ENCODE results near the gene ZEB2. TPM values are rescaled to one million over a fixed set of nuclear protein-coding genes. Genes with fewer than 3 reads are reported as not detected.

The ZEB2 gene
- total RNA-seq, 4 donors from 2014 or later = 12.4 to 149 (median 29.9) TPM

DNA sequence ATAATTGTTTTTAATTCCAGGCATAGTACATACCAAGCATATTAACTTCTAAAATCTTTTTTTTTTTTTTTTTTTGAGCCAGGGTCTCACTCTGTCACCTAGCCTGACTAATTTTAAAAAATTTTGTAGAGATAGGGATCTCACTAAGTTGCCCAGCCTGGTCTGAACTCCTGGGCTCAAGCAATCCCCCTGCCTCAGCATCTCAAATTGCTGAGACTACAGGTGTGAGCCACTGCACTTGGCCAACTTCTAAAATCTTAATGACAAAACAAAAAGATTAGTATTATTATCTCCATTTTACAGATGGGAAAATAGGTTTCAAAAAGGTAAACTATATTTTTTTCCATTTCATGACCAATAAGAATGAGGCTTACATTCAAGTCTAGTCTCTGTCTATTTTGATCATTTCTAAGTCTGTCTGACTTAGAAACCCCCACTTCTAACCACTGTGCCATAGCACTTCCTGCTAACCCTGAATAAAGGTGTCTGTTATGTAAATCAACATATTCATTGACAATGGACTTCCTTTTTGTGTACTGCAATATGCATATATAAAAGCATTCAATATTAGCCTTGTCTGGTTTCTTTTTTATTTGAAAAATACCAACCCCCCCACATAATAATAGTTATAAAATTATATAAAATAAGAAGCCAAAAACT, 28.7 kb upstream of the ZEB2 start:
- H3K9me3 ChIP-seq = no peaks in the 10 kb centered on the region
- H3K27ac ChIP-seq = no peak overlapping the region
- H3K4me3 ChIP-seq = no peak overlapping the region
- TF ChIP-seq POLR2A (IDR thresholded peaks at IDR 0.05) = no peak
- TF ChIP-seq, protein P1, sequence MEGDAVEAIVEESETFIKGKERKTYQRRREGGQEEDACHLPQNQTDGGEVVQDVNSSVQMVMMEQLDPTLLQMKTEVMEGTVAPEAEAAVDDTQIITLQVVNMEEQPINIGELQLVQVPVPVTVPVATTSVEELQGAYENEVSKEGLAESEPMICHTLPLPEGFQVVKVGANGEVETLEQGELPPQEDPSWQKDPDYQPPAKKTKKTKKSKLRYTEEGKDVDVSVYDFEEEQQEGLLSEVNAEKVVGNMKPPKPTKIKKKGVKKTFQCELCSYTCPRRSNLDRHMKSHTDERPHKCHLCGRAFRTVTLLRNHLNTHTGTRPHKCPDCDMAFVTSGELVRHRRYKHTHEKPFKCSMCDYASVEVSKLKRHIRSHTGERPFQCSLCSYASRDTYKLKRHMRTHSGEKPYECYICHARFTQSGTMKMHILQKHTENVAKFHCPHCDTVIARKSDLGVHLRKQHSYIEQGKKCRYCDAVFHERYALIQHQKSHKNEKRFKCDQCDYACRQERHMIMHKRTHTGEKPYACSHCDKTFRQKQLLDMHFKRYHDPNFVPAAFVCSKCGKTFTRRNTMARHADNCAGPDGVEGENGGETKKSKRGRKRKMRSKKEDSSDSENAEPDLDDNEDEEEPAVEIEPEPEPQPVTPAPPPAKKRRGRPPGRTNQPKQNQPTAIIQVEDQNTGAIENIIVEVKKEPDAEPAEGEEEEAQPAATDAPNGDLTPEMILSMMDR (IDR thresholded peaks at IDR 0.05) = no peak
- no peaks in the 10 kb centered on the region for H3K27me3 ChIP-seq
- H3K4me1 ChIP-seq = no peaks in the 10 kb centered on the region
- no peaks in the 10 kb centered on the region for H3K36me3 ChIP-seq
- no peak for DNase-seq

- no peak for TF ChIP-seq POLR2A (IDR thresholded peaks at IDR 0.05)
- TF ChIP-seq, protein P1 (IDR thresholded peaks at IDR 0.05) = no peak
- DNase-seq = no peak
- Histone ChIP-seq H3K9me3 (no peaks in the 10 kb centered on the region), H3K27ac (no peak overlapping the region), H3K27me3 (no peaks in the 10 kb centered on the region), H3K4me1 (no peaks in the 10 kb centered on the region), H3K36me3 (no peaks in the 10 kb centered on the region), H3K4me3 (no peak overlapping the region)
These were observed 28.2 kb upstream of the ZEB2 start for GRCh38 chr2:144548088-144548487.

DNA sequence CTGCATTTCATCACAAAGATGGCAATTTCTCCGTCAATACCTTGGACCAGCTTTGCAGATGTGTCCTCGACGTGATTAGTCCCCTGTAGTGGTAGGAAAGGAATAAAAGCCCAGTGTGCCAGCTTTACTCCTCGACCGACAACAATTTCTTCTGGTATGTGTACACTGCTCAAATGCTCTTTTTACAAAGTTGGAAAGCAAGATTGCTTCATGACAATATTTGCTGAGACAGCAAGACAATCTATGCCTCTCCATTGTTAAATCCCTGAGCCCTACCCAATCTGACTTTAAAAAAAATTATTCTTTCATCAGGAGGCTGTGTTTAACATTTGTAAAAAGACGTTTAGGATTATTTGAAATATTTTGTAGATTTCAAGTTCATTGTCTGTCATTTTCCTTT, 27.6 kb upstream of the ZEB2 start:
- TF ChIP-seq, protein P1 (IDR thresholded peaks at IDR 0.05) = no peak
- TF ChIP-seq POLR2A (IDR thresholded peaks at IDR 0.05) = no peak
- Histone ChIP-seq H3K36me3 (no peaks in the 10 kb centered on the region), H3K27me3 (no peaks in the 10 kb centered on the region), H3K4me1 (no peaks in the 10 kb centered on the region), H3K9me3 (no peaks in the 10 kb centered on the region), H3K27ac (no peak overlapping the region), H3K4me3 (no peak overlapping the region)
- DNase-seq = no peak

DNA sequence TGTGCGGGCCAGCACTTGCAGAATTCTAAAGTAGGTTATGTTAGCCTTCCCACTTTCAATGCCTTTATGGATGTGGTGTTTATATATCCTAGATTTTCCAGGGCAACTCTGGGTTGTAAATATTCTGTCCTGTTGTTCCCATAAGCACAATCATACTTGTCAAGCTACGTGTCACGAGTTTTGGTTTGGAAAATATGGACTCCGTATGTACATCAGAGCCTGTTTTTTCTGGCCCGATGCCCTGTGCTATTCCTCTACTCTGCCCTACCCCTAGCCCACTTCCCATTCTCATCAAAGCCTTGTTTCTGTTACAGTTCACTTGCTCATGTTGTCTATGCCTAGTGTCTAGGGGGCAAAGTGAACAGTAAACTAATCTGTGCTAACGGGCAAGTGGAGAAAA, 27.0 kb upstream of the ZEB2 start:
- Histone ChIP-seq H3K27me3 (no peaks in the 10 kb centered on the region), H3K4me3 (no peak overlapping the region), H3K27ac (no peak overlapping the region), H3K4me1 (no peaks in the 10 kb centered on the region), H3K9me3 (no peaks in the 10 kb centered on the region), H3K36me3 (no peaks in the 10 kb centered on the region)
- no peak for DNase-seq
- TF ChIP-seq, protein P1 (IDR thresholded peaks at IDR 0.05) = no peak
- no peak for TF ChIP-seq POLR2A (IDR thresholded peaks at IDR 0.05)

DNA sequence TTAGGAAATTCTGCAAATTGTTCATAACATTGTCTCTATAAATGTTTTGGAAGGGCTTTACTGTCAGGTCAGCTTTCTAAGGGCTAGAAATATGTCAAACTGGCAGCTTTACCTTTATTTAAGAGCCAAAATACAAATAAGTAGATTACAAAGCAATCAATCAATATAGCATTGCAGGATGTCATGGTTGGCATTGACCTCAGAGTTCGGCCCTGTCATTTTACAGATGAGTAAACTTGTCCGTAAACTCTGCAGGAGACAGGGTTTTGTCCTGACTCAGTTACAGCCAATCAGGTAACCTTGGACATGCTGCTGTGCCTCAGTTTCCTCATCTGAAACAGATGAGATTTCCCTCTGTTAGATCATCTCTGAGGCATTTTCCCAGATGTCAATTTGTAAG, 25.9 kb upstream of the ZEB2 start:
- no peaks in the 10 kb centered on the region for H3K9me3 ChIP-seq
- no peaks in the 10 kb centered on the region for H3K27me3 ChIP-seq
- H3K36me3 ChIP-seq = no peaks in the 10 kb centered on the region
- TF ChIP-seq, protein P1 (IDR thresholded peaks at IDR 0.05) = no peak
- TF ChIP-seq POLR2A (IDR thresholded peaks at IDR 0.05) = no peak
- no peak for DNase-seq
- no peak overlapping the region for H3K4me3 ChIP-seq
- no peaks in the 10 kb centered on the region for H3K4me1 ChIP-seq
- no peak overlapping the region for H3K27ac ChIP-seq

DNA sequence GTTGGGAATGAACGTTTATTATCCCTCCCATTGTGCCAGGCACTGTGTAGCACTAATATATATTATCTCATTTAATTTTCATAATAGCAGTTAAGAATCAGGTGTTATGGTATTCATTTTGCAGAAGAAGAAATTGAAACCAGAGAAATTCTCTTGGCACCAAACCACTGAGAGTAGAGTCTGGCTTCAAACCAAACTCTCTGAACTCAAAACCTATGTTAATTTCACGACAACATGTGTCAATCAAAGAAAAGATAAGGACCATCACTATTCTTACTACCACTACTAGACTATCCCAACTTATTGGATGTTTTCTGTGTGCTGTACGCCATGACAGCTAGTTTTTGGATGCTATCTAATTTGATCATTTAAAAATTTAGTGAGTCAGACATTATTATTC, 24.1 kb upstream of the ZEB2 start:
- no peak for DNase-seq
- Histone ChIP-seq H3K4me1 (no peaks in the 10 kb centered on the region), H3K27ac (no peak overlapping the region), H3K36me3 (no peaks in the 10 kb centered on the region), H3K9me3 (no peaks in the 10 kb centered on the region), H3K27me3 (no peaks in the 10 kb centered on the region), H3K4me3 (no peak overlapping the region)
- TF ChIP-seq, protein P1 (IDR thresholded peaks at IDR 0.05) = no peak
- no peak for TF ChIP-seq POLR2A (IDR thresholded peaks at IDR 0.05)
